Endothelial cell of umbilical vein (primary cell): Measurements from ENCODE around the gene CRHR1. TPM values are rescaled to one million over a fixed set of nuclear protein-coding genes. Genes with fewer than 3 reads are reported as not detected.

ENCODE experiments used
- BruUV-seq: library from RNA; stranded (reverse); fragments of 400-500 nt; replicated peaks from 2 replicates; lab custom pipeline; 2021; lab: Mats Ljungman, UMichigan
- CTCF ChIA-PET: fragments of 300-600, 350-600 bp; sonication (Branson Sonifier 250); formaldehyde crosslinking; loops from one replicate; lab custom pipeline; 2021; ENCODE audit warnings: antibody characterized with exemption, inconsistent platforms; lab: Charles Lee
- POLR2A ChIA-PET: fragments of 300-600, 350-600 bp; sonication (Branson Sonifier 250); formaldehyde crosslinking; loops from one replicate; lab custom pipeline; 2021; ENCODE audit warnings: antibody characterized with exemption, inconsistent platforms; lab: Charles Lee
- DNase-seq: peaks from one replicate; pipeline ENCODE4 v3.0.0-alpha.2; 2011; ENCODE audit warnings: low read depth, low spot score
- FAIRE-seq: peaks from 2 replicates; lab custom pipeline; 2011; peaks lifted over from hg19 to GRCh38; lab: Jason Lieb, UNC
- H2AFZ ChIP-seq: 2 replicates; pipeline ENCODE4 v1.6.0; 2012; ENCODE audit warnings: low read depth, low read length, control low read depth, inconsistent platforms
- H3K27ac ChIP-seq: 2 replicates; pipeline ENCODE4 v1.5.1; 2011; ENCODE audit warnings: low read depth, mild to moderate bottlenecking, control low read depth, low read length, moderate library complexity; ENCODE audit not compliant: insufficient read depth
- H3K27me3 ChIP-seq, 2 experiments: 2 replicates each; pipeline versions ENCODE4 v1.6.0 to v1.6.1; 2011; ENCODE audit warnings: low read length in 2 of 2, mixed read lengths in 1 of 2; ENCODE audit not compliant: control insufficient read depth in 2 of 2, insufficient read depth in 2 of 2
- H3K36me3 ChIP-seq, 2 experiments: 2 replicates in 1 of 2; 3 replicates in 1 of 2; pipeline ENCODE4 v1.5.1; 2011; ENCODE audit warnings: low read length in 2 of 2, mild to moderate bottlenecking in 1 of 2, moderate library complexity in 1 of 2; ENCODE audit not compliant: control insufficient read depth in 2 of 2, insufficient read depth in 2 of 2; ENCODE audit errors: extremely low read depth in 1 of 2
- H3K4me1 ChIP-seq: 3 replicates; pipeline ENCODE4 v1.5.1; 2011; ENCODE audit warnings: mild to moderate bottlenecking, low read length; ENCODE audit not compliant: control insufficient read depth, insufficient read depth; ENCODE audit errors: extremely low read depth
- H3K4me2 ChIP-seq: 2 replicates; pipeline ENCODE4 v1.6.1; 2011; ENCODE audit warnings: low read length, control low read depth, mixed read lengths; ENCODE audit not compliant: insufficient read depth
- H3K4me3 ChIP-seq, 3 experiments: fragments of 200-600 bp in 1 of 3; sonication (generic), shearing (Covaris generic) in 1 of 3; replicated peaks in 1 of 3; 2 replicates each; pipeline ENCODE4 v1.5.1; 2011 to 2016; ENCODE audit warnings: control low read depth in 3 of 3, low read length in 3 of 3, mild to moderate bottlenecking in 2 of 3, inconsistent platforms in 1 of 3, low read depth in 1 of 3, moderate library complexity in 1 of 3; ENCODE audit not compliant: insufficient read depth in 1 of 3
- H3K79me2 ChIP-seq: 2 replicates; pipeline ENCODE4 v1.6.0; 2012; ENCODE audit warnings: low read length, inconsistent platforms; ENCODE audit not compliant: control insufficient read depth, insufficient read depth
- H3K9ac ChIP-seq: replicated peaks from 2 replicates; pipeline ENCODE3; 2011; ENCODE audit warnings: low read length, control low read depth; ENCODE audit not compliant: insufficient read depth; ENCODE audit errors: extremely low read depth
- H3K9me1 ChIP-seq: replicated peaks from 3 replicates; pipeline ENCODE4 v1.6.0; 2011; ENCODE audit warnings: mild to moderate bottlenecking, low read length; ENCODE audit not compliant: control insufficient read depth, insufficient read depth; ENCODE audit errors: extremely low read depth
- H3K9me3 ChIP-seq: replicated peaks from 2 replicates; pipeline ENCODE4 v1.5.1; 2012; ENCODE audit warnings: low read length, inconsistent platforms; ENCODE audit not compliant: control insufficient read depth, insufficient read depth
- H4K20me1 ChIP-seq: replicated peaks from 2 replicates; pipeline ENCODE3; 2011; ENCODE audit warnings: mild to moderate bottlenecking, low read length; ENCODE audit not compliant: control insufficient read depth, insufficient read depth; ENCODE audit errors: extremely low read depth
- EZH2 ChIP-seq: IDR thresholded peaks from 2 replicates; pipeline ENCODE4 v1.6.1; 2012; ENCODE audit warnings: borderline replicate concordance, low read depth, mild to moderate bottlenecking, moderate library complexity, low read length, inconsistent platforms; ENCODE audit not compliant: severe bottlenecking
- JUN ChIP-seq: IDR thresholded peaks from 2 replicates; pipeline ENCODE4 v1.6.1; 2011; ENCODE audit warnings: borderline replicate concordance, low read depth; ENCODE audit not compliant: insufficient read length, insufficient read depth
- dilution Hi-C: fragments of 300-500 bp; cut with MboI; formaldehyde crosslinking; loops from one replicate; pipeline ENCODE4 v1.15.0; 2019; ENCODE audit warnings: low sequenced_read_pairs; ENCODE audit not compliant: extremely low pct_ligation_motif_present
- intact Hi-C: fragments of 100-400 bp; cut with micrococcal nuclease; formaldehyde crosslinking; loops from one replicate; pipeline ENCODE4 v1.10.0; 2022
- polyA plus RNA-seq, 4 experiments: library from polyadenylated mRNA; depleted of rRNA in 3 of 4; stranded (reverse) in 3 of 4; unstranded in 1 of 4; fragments of >200 nt; gene quantifications; 2 replicates each; pipeline versions ENCODE4 v1.2.1 to v1.2.3, GENCODE V29; 2011 to 2012; ENCODE audit warnings: missing spikeins in 1 of 4
- total RNA-seq: library from RNA; stranded (reverse); gene quantifications from 2 replicates; pipeline ENCODE4 v1.2.3, GENCODE V29; 2021
- TF ChIP-seq, protein P1 (sequence below), 2 donors: IDR thresholded peaks; 1 replicate in 1 of 2; 2 replicates in 1 of 2; pipeline ENCODE4 v1.5.1; 2011; ENCODE audit warnings: low read length in 2 of 2, mild to moderate bottlenecking in 2 of 2, moderate library complexity in 2 of 2, control low read depth in 1 of 2, inconsistent platforms in 1 of 2, low read depth in 1 of 2; ENCODE audit not compliant: insufficient read depth in 1 of 2; ENCODE audit errors: extremely low read depth in 1 of 2

The CRHR1 gene
- total and polyA plus RNA-seq, 2 donors (not counting 3 experiments of a cell fraction or from before 2014, with no cell fraction given), result not detected

- Histone ChIP-seq H3K36me3 (no peaks in the 10 kb centered on the region), H3K9me3 (no peaks in the 10 kb centered on the region), H3K4me1 (no peaks in the 10 kb centered on the region), H3K4me3 (no peak overlapping the region), H3K27ac (no peak overlapping the region), H2AFZ (no peak overlapping the region), H4K20me1 (no peaks in the 10 kb centered on the region), H3K9me1 (no peaks in the 10 kb centered on the region), H3K27me3 (no peaks in the 10 kb centered on the region), H3K4me2 (no peak overlapping the region), H3K79me2 (no peaks in the 10 kb centered on the region), H3K9ac (no peak overlapping the region)
- dilution Hi-C loops, result no loop called here
- DNase-seq (no peak), FAIRE-seq (no peak)
- intact Hi-C loops, result no loop called here
- BruUV-seq, result no TSS peak
- ChIA-PET CTCF (interaction anchor here (0.9 to 1.0 kb wide), 2 partner anchors 18 to 19 kb away, joined by 3 to 5 read pairs; no protein-coding TSS in a partner anchor), POLR2A (no interaction called here)
- TF ChIP-seq, protein P1, sequence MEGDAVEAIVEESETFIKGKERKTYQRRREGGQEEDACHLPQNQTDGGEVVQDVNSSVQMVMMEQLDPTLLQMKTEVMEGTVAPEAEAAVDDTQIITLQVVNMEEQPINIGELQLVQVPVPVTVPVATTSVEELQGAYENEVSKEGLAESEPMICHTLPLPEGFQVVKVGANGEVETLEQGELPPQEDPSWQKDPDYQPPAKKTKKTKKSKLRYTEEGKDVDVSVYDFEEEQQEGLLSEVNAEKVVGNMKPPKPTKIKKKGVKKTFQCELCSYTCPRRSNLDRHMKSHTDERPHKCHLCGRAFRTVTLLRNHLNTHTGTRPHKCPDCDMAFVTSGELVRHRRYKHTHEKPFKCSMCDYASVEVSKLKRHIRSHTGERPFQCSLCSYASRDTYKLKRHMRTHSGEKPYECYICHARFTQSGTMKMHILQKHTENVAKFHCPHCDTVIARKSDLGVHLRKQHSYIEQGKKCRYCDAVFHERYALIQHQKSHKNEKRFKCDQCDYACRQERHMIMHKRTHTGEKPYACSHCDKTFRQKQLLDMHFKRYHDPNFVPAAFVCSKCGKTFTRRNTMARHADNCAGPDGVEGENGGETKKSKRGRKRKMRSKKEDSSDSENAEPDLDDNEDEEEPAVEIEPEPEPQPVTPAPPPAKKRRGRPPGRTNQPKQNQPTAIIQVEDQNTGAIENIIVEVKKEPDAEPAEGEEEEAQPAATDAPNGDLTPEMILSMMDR (IDR thresholded peaks at IDR 0.05; ENCODE audit: extremely low read depth in 1 of 2, insufficient read depth in 1 of 2, low read depth in 1 of 2, low read length in 2 of 2), result peak in 1 of 2 donors; percentile 37
- TF ChIP-seq JUN, result no peak
- TF ChIP-seq EZH2, result no peak
Observed at GRCh38 chr17:45813048-45813725, 29.1 kb downstream of the CRHR1 start.
